Neuronal stem cell (in vitro differentiated cells): ENCODE results near the gene PTPRD.

Experiments used
- DNase-seq: peaks from one replicate; pipeline ENCODE4 v3.0.0-alpha.2; 2013; ENCODE audit warnings: low spot score
- H2AFZ ChIP-seq: one replicate; pipeline ENCODE4 v1.6.1; 2013; ENCODE audit warnings: mild to moderate bottlenecking, low read length, inconsistent platforms
- H2AK5ac ChIP-seq: 2 replicates; pipeline ENCODE4 v1.6.1; 2013; ENCODE audit warnings: low read depth, mild to moderate bottlenecking, inconsistent platforms, low read length, moderate library complexity, mixed read lengths
- H2BK120ac ChIP-seq: 2 replicates; pipeline ENCODE4 v1.6.1; 2013; ENCODE audit warnings: low read depth, mild to moderate bottlenecking, inconsistent platforms, low read length, moderate library complexity, mixed read lengths
- H2BK12ac ChIP-seq: one replicate; pipeline ENCODE4 v1.6.1; 2013; ENCODE audit warnings: low read length, inconsistent platforms
- H2BK15ac ChIP-seq: 2 replicates; pipeline ENCODE4 v1.6.1; 2013; ENCODE audit warnings: mild to moderate bottlenecking, low read length, inconsistent platforms, mixed read lengths
- H2BK5ac ChIP-seq: one replicate; pipeline ENCODE4 v1.6.1; 2013; ENCODE audit warnings: inconsistent platforms, mild to moderate bottlenecking, low read length, moderate library complexity
- H3K14ac ChIP-seq: one replicate; pipeline ENCODE4 v1.6.1; 2013; ENCODE audit warnings: low read length, inconsistent platforms
- H3K18ac ChIP-seq: 2 replicates; pipeline ENCODE4 v1.6.1; 2013; ENCODE audit warnings: low read length, inconsistent platforms
- H3K23ac ChIP-seq: 2 replicates; pipeline ENCODE4 v1.6.1; 2013; ENCODE audit warnings: low read depth, mild to moderate bottlenecking, mixed read lengths, low read length, inconsistent platforms; ENCODE audit not compliant: poor library complexity
- H3K27ac ChIP-seq: replicated peaks from 3 replicates; pipeline ENCODE4 v1.5.1; 2013; ENCODE audit warnings: low read length, inconsistent platforms
- H3K27me3 ChIP-seq, 3 experiments: 2 replicates each; pipeline ENCODE4 v1.6.1; 2013; ENCODE audit warnings: low read length in 3 of 3, mild to moderate bottlenecking in 2 of 3, inconsistent platforms in 1 of 3, low read depth in 1 of 3, mixed read lengths in 1 of 3, moderate library complexity in 1 of 3; ENCODE audit not compliant: control insufficient read depth in 3 of 3, insufficient read depth in 3 of 3
- H3K36me3 ChIP-seq, 2 donors: replicated peaks in 1 of 2; 2 replicates each; pipeline ENCODE4 v1.6.1; 2013; ENCODE audit warnings: low read length in 2 of 2; ENCODE audit not compliant: control insufficient read depth in 2 of 2, insufficient read depth in 2 of 2
- H3K4ac ChIP-seq: 2 replicates; pipeline ENCODE4 v1.6.1; 2013; ENCODE audit warnings: inconsistent platforms, mild to moderate bottlenecking, low read length, moderate library complexity
- H3K4me1 ChIP-seq, 2 donors: 1 replicate in 1 of 2; 2 replicates in 1 of 2; pipeline ENCODE4 v1.6.1; 2013; ENCODE audit warnings: low read length in 2 of 2, low read depth in 1 of 2; ENCODE audit not compliant: control insufficient read depth in 2 of 2, insufficient read depth in 1 of 2
- H3K4me2 ChIP-seq: one replicate; pipeline ENCODE4 v1.6.1; 2013; ENCODE audit warnings: mild to moderate bottlenecking, low read length, inconsistent platforms; ENCODE audit not compliant: insufficient read depth, poor library complexity, severe bottlenecking
- H3K4me3 ChIP-seq, 2 donors: 2 replicates each; pipeline ENCODE4 v1.5.1; 2013; ENCODE audit warnings: low read length in 2 of 2, mild to moderate bottlenecking in 2 of 2, inconsistent platforms in 1 of 2, moderate library complexity in 1 of 2
- H3K79me1 ChIP-seq: one replicate; pipeline ENCODE4 v1.6.1; 2013; ENCODE audit warnings: low read depth, mild to moderate bottlenecking, inconsistent platforms, low read length, moderate library complexity
- H3K9ac ChIP-seq: one replicate; pipeline ENCODE4 v1.6.1; 2013; ENCODE audit warnings: mild to moderate bottlenecking, low read depth, low read length, inconsistent platforms; ENCODE audit not compliant: poor library complexity
- H3K9me3 ChIP-seq, 2 donors: replicated peaks in 1 of 2; 2 replicates each; pipeline versions ENCODE3 to v1.6.1; 2013; ENCODE audit warnings: low read length in 2 of 2, mild to moderate bottlenecking in 2 of 2, inconsistent platforms in 1 of 2, low read depth in 1 of 2, mixed read lengths in 1 of 2, moderate library complexity in 1 of 2; ENCODE audit not compliant: control insufficient read depth in 2 of 2, insufficient read depth in 1 of 2
- H4K8ac ChIP-seq: one replicate; pipeline ENCODE4 v1.6.1; 2013; ENCODE audit warnings: low read depth, mild to moderate bottlenecking, inconsistent platforms, low read length, moderate library complexity
- H4K91ac ChIP-seq: one replicate; pipeline ENCODE4 v1.6.1; 2013; ENCODE audit warnings: low read length, low read depth, mild to moderate bottlenecking, inconsistent platforms; ENCODE audit not compliant: poor library complexity
- WGBS, 2 donors: extraction: QIAGEN DNeasy Blood & Tissue Kit; methylation state at CpG; one replicate each; pipeline ENCODE4 v1.1.7; 2013; ENCODE audit warnings: missing lambda C conversion rate in 2 of 2, mixed read lengths in 1 of 2; ENCODE audit not compliant: insufficient read length in 2 of 2, insufficient replicate concordance in 1 of 2; ENCODE audit errors: extremely low coverage in 2 of 2; 5-methylcytosine and 5-hydroxymethylcytosine counted together

Gene PTPRD

DNA sequence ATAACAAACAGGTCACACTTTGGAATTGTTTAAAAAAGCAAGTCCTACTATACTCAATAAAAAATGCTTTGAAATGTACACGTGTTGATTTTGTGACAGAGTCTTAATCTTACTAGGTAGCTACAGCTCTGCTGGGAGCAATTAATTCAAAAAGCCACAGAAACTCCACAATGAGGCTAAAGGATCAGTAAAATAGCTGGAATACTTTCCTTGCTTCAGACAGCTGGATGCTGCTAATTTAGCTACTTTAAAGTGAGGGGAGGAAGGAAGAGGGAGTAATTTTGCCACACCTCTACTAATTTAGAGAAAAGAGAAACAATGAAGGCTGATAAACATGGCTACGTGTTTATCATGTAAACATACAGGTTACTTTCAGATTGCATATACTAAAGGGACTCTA is 1885.6 kb downstream of the PTPRD start:
- no peak for DNase-seq
- H3K14ac ChIP-seq = no peak overlapping the region
- H3K4me2 ChIP-seq = no peak overlapping the region
- H3K27me3 ChIP-seq = no peaks in the 10 kb centered on the region
- WGBS, 2 donors = no CpG with 5 or more reads among the region's 2 CpGs
- H2BK12ac ChIP-seq = no peak overlapping the region
- H3K9ac ChIP-seq = no peak overlapping the region
- H3K4me3 ChIP-seq = no peak overlapping the region
- no peaks in the 10 kb centered on the region for H3K79me1 ChIP-seq
- H2AK5ac ChIP-seq = no peak overlapping the region
- H3K9me3 ChIP-seq = no peaks in the 10 kb centered on the region
- no peak overlapping the region for H4K8ac ChIP-seq
- H3K27ac ChIP-seq = peak overlapping the region; percentile 84
- H3K23ac ChIP-seq = no peak overlapping the region
- H2BK120ac ChIP-seq = no peak overlapping the region
- H3K36me3 ChIP-seq = peaks cover 0 to 4% of the 10 kb centered on the region in 2 donors
- H2BK5ac ChIP-seq = no peak overlapping the region
- no peak overlapping the region for H2AFZ ChIP-seq
- H4K91ac ChIP-seq = no peak overlapping the region
- peaks cover 0 to 4% of the 10 kb centered on the region in 2 donors for H3K4me1 ChIP-seq
- H2BK15ac ChIP-seq = no peak overlapping the region
- H3K4ac ChIP-seq = no peak overlapping the region
- H3K18ac ChIP-seq = no peak overlapping the region

- peak overlapping the region; percentile 48 for H3K27ac ChIP-seq
- H2BK15ac ChIP-seq = no peak overlapping the region
- no peaks in the 10 kb centered on the region for H3K79me1 ChIP-seq
- H2BK12ac ChIP-seq = no peak overlapping the region
- H3K14ac ChIP-seq = no peak overlapping the region
- H3K23ac ChIP-seq = no peak overlapping the region
- H4K91ac ChIP-seq = no peak overlapping the region
- H2AFZ ChIP-seq = no peak overlapping the region
- no CpG with 5 or more reads among the region's 4 CpGs for WGBS, 2 donors
- H3K36me3 ChIP-seq = peaks cover 0 to 4% of the 10 kb centered on the region in 2 donors
- no peak overlapping the region for H3K9ac ChIP-seq
- no peak overlapping the region for H3K4ac ChIP-seq
- H3K18ac ChIP-seq = peak overlapping the region; percentile 80
- H2AK5ac ChIP-seq = no peak overlapping the region
- H3K4me1 ChIP-seq = peaks cover 0 to 4% of the 10 kb centered on the region in 2 donors
- no peak for DNase-seq
- no peak overlapping the region for H4K8ac ChIP-seq
- H3K4me3 ChIP-seq = no peak overlapping the region
- no peak overlapping the region for H2BK5ac ChIP-seq
- H3K9me3 ChIP-seq = no peaks in the 10 kb centered on the region
- no peak overlapping the region for H2BK120ac ChIP-seq
- no peak overlapping the region for H3K4me2 ChIP-seq
- no peaks in the 10 kb centered on the region for H3K27me3 ChIP-seq
Observed at GRCh38 chr9:8726692-8727091, 1886.1 kb downstream of the PTPRD start.

DNA sequence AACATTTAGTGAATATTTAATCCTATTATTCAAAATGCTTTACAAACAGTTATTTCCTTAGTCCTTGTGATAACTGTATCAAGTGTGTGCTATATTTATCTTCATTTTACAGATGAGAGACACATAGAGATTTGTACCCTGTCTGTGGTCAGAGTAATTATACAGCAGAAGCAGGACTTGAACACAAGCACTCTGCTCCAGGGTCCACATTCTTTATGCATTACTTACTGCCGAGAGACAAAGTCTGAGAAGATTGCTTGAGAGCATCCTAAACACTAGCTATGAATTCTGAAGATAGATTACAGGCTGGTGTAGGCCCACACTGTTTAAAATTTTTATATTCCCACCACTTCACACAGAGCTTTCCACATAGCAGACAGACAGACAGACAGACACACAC is 1887.2 kb downstream of the PTPRD start:
- Histone ChIP-seq H3K4me1 (peaks cover 0 to 6% of the 10 kb centered on the region in 2 donors), H2AK5ac (no peak overlapping the region), H3K79me1 (no peaks in the 10 kb centered on the region), H2BK120ac (no peak overlapping the region), H3K9me3 (no peaks in the 10 kb centered on the region), H3K4ac (no peak overlapping the region), H3K36me3 (peaks cover 0 to 4% of the 10 kb centered on the region in 2 donors), H2BK12ac (no peak overlapping the region), H4K8ac (no peak overlapping the region), H3K14ac (peak overlapping the region; percentile 56), H3K27me3 (no peaks in the 10 kb centered on the region), H3K9ac (no peak overlapping the region), H2AFZ (no peak overlapping the region), H3K23ac (no peak overlapping the region), H4K91ac (no peak overlapping the region), H3K27ac (no peak overlapping the region), H3K4me2 (no peak overlapping the region), H3K4me3 (no peak overlapping the region), H2BK5ac (no peak overlapping the region), H3K18ac (no peak overlapping the region), H2BK15ac (no peak overlapping the region)
- no CpG with 5 or more reads among the region's 1 CpG for WGBS, 2 donors
- DNase-seq = no peak

- Histone ChIP-seq H3K36me3 (peaks cover 0 to under 1% of the 10 kb centered on the region in 2 donors), H3K79me1 (no peaks in the 10 kb centered on the region), H2BK120ac (no peak overlapping the region), H3K4me1 (peaks cover 0 to 6% of the 10 kb centered on the region in 2 donors), H3K18ac (peak overlapping the region; percentile 53), H3K4me3 (no peak overlapping the region), H3K4ac (no peak overlapping the region), H3K9ac (no peak overlapping the region), H3K23ac (no peak overlapping the region), H2AFZ (no peak overlapping the region), H2BK15ac (no peak overlapping the region), H3K4me2 (no peak overlapping the region), H4K91ac (no peak overlapping the region), H3K27me3 (no peaks in the 10 kb centered on the region), H2AK5ac (no peak overlapping the region), H3K9me3 (no peaks in the 10 kb centered on the region), H2BK5ac (no peak overlapping the region), H4K8ac (no peak overlapping the region), H3K14ac (no peak overlapping the region), H2BK12ac (no peak overlapping the region), H3K27ac (no peak overlapping the region)
- no peak for DNase-seq
- WGBS, 2 donors = no CpG with 5 or more reads among the region's 11 CpGs
Observed at GRCh38 chr9:8724284-8725018, 1888.4 kb downstream of the PTPRD start.
